K562 (cell line): ENCODE results near the gene GLDC. TPM values are rescaled to one million over a fixed set of nuclear protein-coding genes. Genes with fewer than 3 reads are reported as not detected.

Source experiments
- AFF1 ChIP-seq, 2 experiments: fragments of 450-650 bp; IDR thresholded peaks; 2 replicates each; pipeline ENCODE4 v1.6.1; 2018; ENCODE audit warnings: mild to moderate bottlenecking in 2 of 2, low read depth in 1 of 2; ENCODE audit not compliant: partially characterized antibody in 2 of 2
- ARID4B ChIP-seq: sonication (generic); formaldehyde crosslinking; IDR thresholded peaks from 2 replicates; pipeline ENCODE4 v1.8.0; 2022; ENCODE audit warnings: mild to moderate bottlenecking, missing genetic modification reagents
- CBX3 ChIP-seq, 2 experiments: IDR thresholded peaks; 1 replicate in 1 of 2; 2 replicates in 1 of 2; pipeline ENCODE4 v1.6.1; 2012; ENCODE audit warnings: inconsistent platforms in 2 of 2, low read length in 2 of 2, borderline replicate concordance in 1 of 2, control low read depth in 1 of 2
- CC2D1A ChIP-seq: fragments of 450-650 bp; IDR thresholded peaks from 2 replicates; pipeline ENCODE4 v1.6.1; 2017; ENCODE audit warnings: mild to moderate bottlenecking
- SMAD4 ChIP-seq: fragments of 250-450 bp; sonication (Bioruptor Pico); conservative IDR thresholded peaks from 2 replicates; pipeline ENCODE4 v1.8.0; 2021; ENCODE audit warnings: inconsistent platforms, mild to moderate bottlenecking, moderate library complexity
- SP1 ChIP-seq: sonication (generic); formaldehyde crosslinking; IDR thresholded peaks from 2 replicates; pipeline ENCODE4 v1.8.1; 2022; ENCODE audit warnings: mild to moderate bottlenecking, missing genetic modification reagents
- TBL1XR1 ChIP-seq, 2 experiments: IDR thresholded peaks; 2 replicates each; pipeline ENCODE4 v1.6.1; 2012; ENCODE audit warnings: improper control_type of control experiment in 2 of 2, low read length in 2 of 2, mild to moderate bottlenecking in 1 of 2
- ZBTB17 ChIP-seq: fragments of 450-650 bp; formaldehyde crosslinking; IDR thresholded peaks from 2 replicates; pipeline ENCODE4 v1.4.0; 2020; ENCODE audit warnings: mild to moderate bottlenecking
- ZEB2 ChIP-seq: fragments of 450-650 bp; IDR thresholded peaks from 2 replicates; pipeline ENCODE4 v1.6.1; 2016
- ZFX ChIP-seq: sonication (generic); formaldehyde crosslinking; IDR thresholded peaks from 2 replicates; pipeline ENCODE4 v1.8.0; 2022; ENCODE audit warnings: mild to moderate bottlenecking, missing genetic modification reagents, moderate library complexity
- ZNF197 ChIP-seq: fragments of 200-800 bp; sonication (Bioruptor generic); IDR thresholded peaks from 2 replicates; pipeline ENCODE4 v1.6.1; 2016; ENCODE audit warnings: low read depth, missing genetic modification characterization, missing compliant biosample characterization
- ZNF512 ChIP-seq: IDR thresholded peaks from 2 replicates; pipeline ENCODE4 v1.6.1; 2016; ENCODE audit warnings: missing genetic modification characterization, missing compliant biosample characterization
- ZNF778 ChIP-seq: fragments of 450-650 bp; formaldehyde crosslinking; IDR thresholded peaks from 2 replicates; pipeline ENCODE4 v1.4.0; 2020; ENCODE audit warnings: mild to moderate bottlenecking, moderate library complexity
- ZSCAN32 ChIP-seq: fragments of 450-650 bp; formaldehyde crosslinking; IDR thresholded peaks from 2 replicates; pipeline ENCODE4 v1.4.0; 2020; ENCODE audit warnings: mild to moderate bottlenecking, moderate library complexity
- polyA plus RNA-seq, 8 experiments: library from polyadenylated mRNA; depleted of rRNA in 4 of 8; stranded (reverse) in 5 of 8; unstranded in 3 of 8; fragments of >200 nt; fragmentation: Nextera tagmentation in 2 of 8; fragmentation: Illumina TruSeq in 1 of 8; extraction: Ambion mirVana in 2 of 8; extraction: Trizol in 1 of 8; gene quantifications; 2 replicates each; pipeline versions ENCODE4 v1.2.1 to v1.2.3, GENCODE V29; 2011 to 2014; ENCODE audit warnings: inconsistent platforms in 1 of 8, missing spikeins in 1 of 8
- total RNA-seq, 7 experiments: library from RNA; depleted of rRNA in 6 of 7; stranded (reverse); fragments of >200 nt in 6 of 7; fragmentation: Illumina TruSeq in 2 of 7; extraction: Trizol in 2 of 7; gene quantifications; 2 replicates each; pipeline versions ENCODE4 v1.2.1 to v1.2.3, GENCODE V29; 2011 to 2021; ENCODE audit warnings: low replicate concordance in 1 of 7

Gene GLDC
- total and polyA plus RNA-seq, 9 of the 15 experiments (the other 6 are each of a cell fraction or from before 2014, with no cell fraction given), result 0.03 to 0.27 (median 0.08) TPM; not detected in 6

- TF ChIP-seq SP1 (peak; percentile 57), ZSCAN32 (CRISPR knock-in tag) (no peak), ZFX (peak; percentile 91), TBL1XR1 (IDR thresholded peaks at IDR 0.05; ENCODE audit: low read length in 2 of 2) (peak in 1 of 2 experiments; percentile 45; a peak in 1 of 4 replicates), SMAD4 (no peak; the same call in 1 of the 2 replicates), CC2D1A (no peak), CBX3 (IDR thresholded peaks at IDR 0.05; ENCODE audit: borderline replicate concordance in 1 of 2, low read length in 2 of 2) (no peak), ZBTB17 (CRISPR knock-in tag) (peak; percentile 96), ZNF197 (no peak), ZNF778 (CRISPR knock-in tag) (no peak), ZEB2 (no peak), ARID4B (CRISPR knock-in tag) (peak; percentile 57; the same call in 1 of the 2 replicates), AFF1 (IDR thresholded peaks at IDR 0.05; ENCODE audit: low read depth in 1 of 2, partially characterized antibody in 2 of 2) (peak in 1 of 2 experiments; percentile 33), ZNF512 (no peak)
These were observed 35.8 kb upstream of the GLDC start (continued) for GRCh38 chr9:6681147-6681956.
